Kidney tubule cell (primary cell): ENCODE results near the gene LRIG1.
A peak's percentile ranks its signal among the peaks of the same experiment; 100 is the strongest.

Source experiments
- DNase-seq: peaks from one replicate; pipeline ENCODE4 v3.0.0-alpha.2; 2018; ENCODE audit warnings: low spot score

Gene LRIG1

GRCh38 chr3:66489115-66489514, 11.7 kb downstream of the LRIG1 start:
- DNase-seq = no peak

- no peak for DNase-seq
These were observed 12.3 kb downstream of the LRIG1 start for GRCh38 chr3:66488492-66488891.

DNA sequence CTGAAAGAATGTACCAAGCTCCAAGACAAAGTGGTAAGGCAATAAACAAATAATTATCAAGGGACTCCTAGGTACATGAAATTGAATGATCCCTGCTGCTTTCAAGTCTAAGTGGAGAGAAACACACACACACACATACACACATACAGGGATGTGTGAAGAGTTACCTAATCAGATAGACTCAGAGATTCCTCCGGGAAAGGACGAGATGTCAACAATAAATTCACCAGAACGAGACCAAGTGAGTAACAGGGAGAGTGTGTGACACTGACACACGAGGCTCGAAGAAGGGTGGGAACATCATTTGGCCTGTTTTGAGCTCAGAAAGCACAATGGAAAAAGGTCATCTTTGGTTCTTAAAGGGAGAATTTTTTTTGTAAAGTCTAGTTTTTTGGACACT, 13.4 kb downstream of the LRIG1 start:
- no peak for DNase-seq

DNA sequence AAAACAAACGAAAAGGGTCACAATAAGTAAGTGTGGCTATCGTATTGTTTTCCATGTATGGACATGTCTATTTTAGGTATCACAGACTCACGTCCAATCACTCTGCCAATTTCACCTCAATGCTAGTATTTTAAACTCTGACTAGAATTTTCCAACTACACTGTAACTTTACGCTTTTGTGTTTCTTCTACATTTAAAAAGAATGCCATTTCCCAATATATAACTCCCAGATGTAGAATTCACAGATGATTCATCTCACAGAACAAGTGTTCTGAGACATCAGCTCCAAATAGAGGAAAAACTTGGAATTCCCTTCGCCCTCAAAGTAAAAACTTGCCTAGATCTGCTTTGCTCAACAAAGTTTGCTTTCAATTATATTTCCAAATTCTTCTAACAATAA, 14.2 kb downstream of the LRIG1 start:
- no peak for DNase-seq

DNA sequence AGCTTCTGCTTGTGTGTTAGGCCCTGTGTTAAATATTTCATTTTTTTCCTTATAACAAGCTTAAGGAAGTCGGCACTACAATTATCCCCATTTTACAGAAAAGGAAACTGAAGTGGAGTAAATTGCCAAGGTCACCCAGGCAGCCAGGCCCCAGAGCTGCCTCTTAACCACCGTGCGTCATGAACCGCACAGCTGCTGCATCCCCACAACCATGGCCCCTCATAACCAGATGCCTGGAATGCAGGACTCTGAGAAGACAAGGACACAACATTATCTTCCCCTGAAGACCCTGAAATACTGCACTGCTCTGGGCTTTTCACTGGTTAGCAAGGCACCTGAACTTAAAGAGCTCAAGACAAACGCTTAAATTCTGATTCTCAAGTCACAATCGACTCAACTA, 14.6 kb downstream of the LRIG1 start:
- DNase-seq = no peak

DNA sequence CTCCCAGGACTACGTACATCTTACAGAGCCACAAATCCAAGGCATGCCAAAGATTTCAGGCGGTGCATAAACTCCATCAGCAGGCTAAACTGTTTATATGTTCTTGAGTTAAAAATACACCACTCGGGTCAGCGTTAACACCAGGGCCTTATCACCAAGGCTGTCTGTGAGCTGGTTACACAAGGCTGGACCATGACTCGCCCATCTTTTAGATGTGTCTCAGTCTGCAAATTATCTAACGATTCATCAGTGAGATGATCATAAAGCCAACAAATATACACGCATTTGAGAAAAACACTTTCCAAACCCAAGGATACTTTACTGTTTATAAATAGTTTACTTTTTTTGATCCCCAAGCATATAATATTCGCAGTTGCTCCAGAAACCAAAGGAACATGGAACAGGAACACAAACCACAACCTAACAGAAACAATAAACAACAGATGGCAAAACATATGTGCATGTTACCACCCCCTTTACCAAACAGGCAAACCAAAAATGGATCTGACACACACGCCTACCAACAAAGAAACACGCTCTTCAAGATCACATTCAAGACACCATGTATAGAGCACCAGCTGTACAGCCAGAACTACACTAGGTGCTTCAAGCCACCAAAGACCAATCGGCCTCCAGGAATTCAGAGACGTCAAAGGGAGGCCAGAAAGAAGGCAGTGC, 15.4 kb downstream of the LRIG1 start:
- DNase-seq = no peak

GRCh38 chr3:66484106-66484844, 16.5 kb downstream of the LRIG1 start:
- no peak for DNase-seq

GRCh38 chr3:66483409-66483906, 17.4 kb downstream of the LRIG1 start:
- no peak for DNase-seq

- DNase-seq = peak; percentile 25
These were observed 17.8 kb downstream of the LRIG1 start for GRCh38 chr3:66483006-66483405.

DNA sequence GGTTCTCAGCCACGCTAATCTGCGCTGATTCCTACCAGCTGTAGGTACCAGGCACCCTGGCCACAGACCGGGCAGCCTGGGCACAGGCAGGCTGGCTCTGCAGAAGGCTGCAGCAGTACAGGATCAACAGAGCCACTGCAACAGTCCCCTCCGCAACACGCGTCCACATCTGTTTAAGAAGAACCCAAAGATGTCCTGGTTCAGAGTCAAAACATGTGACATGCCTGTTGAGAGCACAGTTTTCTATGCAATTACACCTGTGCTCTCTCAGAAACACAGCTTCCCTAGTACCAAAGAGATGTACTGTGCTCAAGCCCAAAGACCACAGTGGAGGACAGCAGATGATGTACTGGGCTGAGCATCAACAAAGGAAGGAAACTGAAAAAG, 18.8 kb downstream of the LRIG1 start:
- DNase-seq = no peak

DNA sequence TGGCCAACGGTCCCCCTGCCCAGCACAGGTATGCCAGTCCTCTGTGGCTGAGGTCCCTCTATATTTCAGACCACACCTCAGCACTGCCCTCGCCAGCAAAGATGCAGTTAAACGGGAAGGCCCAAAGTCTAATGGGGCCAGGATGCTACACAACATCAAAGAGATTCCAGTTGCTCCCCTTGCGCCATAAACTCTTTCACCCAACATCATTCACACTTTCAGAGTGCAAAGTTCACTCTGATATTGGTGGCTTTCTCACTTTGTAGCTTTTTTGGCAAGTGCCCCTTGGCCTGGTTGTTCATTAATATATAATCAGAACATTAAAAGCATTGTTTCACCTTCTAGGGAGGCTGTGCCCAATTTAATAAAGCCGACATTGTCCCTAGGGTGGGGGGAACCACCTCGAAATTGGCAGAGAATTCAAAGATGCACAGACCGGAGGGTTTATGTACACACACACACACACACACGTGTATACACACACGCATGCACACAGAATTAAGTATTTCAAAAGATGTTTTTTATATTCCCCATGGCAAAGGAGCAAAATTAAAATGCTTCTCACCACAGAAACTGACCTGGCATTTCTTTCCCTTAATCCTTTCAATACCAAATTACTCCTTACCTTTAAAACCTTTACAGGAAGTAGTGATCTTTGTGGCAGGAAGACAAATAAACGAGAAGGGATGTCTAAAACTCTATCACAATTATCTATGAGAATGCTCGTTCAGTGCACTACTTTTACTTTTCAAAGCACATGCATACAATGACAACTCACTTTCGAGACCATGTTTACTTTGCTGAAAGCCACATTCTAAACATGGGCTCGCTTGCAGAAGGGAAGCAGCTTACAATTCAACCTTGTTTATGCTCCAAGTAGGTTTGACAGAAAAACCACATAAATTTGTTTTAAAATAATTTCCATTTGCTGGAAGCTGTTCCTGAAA, 19.5 kb downstream of the LRIG1 start:
- no peak for DNase-seq

- no peak for DNase-seq
These were observed 20.2 kb downstream of the LRIG1 start for GRCh38 chr3:66480666-66481065.

GRCh38 chr3:66479532-66479947, 21.3 kb downstream of the LRIG1 start:
- DNase-seq = no peak

- DNase-seq = no peak
These were observed 21.9 kb downstream of the LRIG1 start for GRCh38 chr3:66478960-66479359.

DNA sequence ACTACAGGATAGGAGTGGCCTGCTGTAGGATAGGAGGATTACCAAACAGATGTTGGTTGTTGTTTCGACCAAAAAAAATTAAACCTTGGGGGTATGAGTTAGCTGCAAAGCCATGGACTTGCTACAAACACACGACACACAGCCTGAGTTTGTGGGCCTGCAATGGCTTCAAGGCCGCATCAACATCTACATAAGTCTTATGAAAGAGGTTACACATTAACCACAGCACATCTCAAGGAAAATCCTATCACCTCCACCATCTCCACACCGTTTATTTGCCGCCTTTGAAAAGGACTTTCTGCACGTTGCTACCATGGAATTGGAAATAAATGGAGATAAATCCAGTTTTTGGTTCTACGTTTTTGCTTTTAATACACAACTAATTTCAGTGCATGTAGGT, 23.0 kb downstream of the LRIG1 start:
- DNase-seq = no peak

- DNase-seq = no peak
These were observed 23.9 kb downstream of the LRIG1 start for GRCh38 chr3:66476852-66477381.

DNA sequence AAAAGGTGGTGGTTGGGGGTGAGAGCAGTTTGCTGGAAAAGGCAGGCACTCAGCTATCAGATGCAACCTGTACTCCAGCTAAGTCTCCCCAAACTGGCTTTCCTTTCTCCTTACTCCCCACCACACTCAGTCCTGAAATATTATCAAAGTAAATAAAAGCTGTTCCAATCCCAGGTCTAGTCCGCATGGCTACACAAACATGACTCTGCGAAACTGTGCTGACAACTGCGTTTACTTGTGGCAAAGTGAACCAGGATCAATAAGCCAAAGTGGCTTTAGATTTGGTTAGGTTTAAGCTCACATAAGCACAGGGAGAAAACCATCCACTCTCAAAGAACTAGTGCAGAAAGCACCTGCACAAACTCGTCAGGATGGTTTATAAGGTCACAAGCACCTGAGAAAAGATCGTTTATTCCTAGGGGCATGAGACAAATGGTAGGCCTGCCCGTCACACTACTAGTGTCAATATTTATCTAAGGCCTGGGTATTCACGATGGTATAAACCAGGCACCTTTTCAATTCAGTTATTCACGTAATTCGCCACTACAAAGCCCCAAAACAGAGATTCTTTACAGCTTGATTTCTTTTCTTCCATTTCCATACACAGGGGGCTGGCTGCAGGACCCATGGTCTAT, 25.3 kb downstream of the LRIG1 start:
- DNase-seq = no peak

GRCh38 chr3:66473692-66474091, 27.1 kb downstream of the LRIG1 start:
- DNase-seq = no peak

DNA sequence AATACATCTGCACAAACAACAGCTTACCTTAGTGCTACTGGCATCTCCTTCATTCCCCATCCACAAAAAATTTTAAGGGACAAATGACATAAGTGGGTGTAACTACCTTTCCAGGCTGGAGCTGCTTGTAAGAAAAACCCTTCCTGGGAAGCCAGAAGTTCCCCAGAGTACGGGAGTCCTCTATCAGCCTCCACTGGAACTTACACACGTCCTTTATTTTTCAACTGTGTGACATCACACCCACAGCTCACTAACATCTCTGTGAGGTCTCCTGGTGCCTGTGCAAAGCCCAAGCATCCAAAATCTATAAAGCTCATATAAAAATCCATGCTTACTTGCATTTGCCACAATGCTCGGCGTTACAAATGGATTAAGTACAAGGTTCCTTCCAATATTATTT, 27.6 kb downstream of the LRIG1 start:
- no peak for DNase-seq

GRCh38 chr3:66472313-66473134, 28.3 kb downstream of the LRIG1 start:
- DNase-seq = peak; percentile 85
